Hepatocyte (in vitro differentiated cells): ENCODE data around the gene MACROD2.

Experiments
- EZH2 ChIP-seq: fragments of 200-600 bp; sonication (generic); IDR thresholded peaks from 2 replicates; pipeline ENCODE4 v1.6.1; 2016; ENCODE audit warnings: antibody characterized with exemption, mild to moderate bottlenecking, borderline replicate concordance
- EZH2phosphoT487 ChIP-seq: fragments of 200-600 bp; sonication (generic); IDR thresholded peaks from one replicate; pipeline ENCODE4 v1.6.1; 2018; ENCODE audit warnings: antibody characterized with exemption, mild to moderate bottlenecking, low read depth, moderate library complexity; ENCODE audit not compliant: unreplicated experiment, severe bottlenecking
- TF ChIP-seq, protein P1 (sequence below): fragments of 200-600 bp; sonication (generic); IDR thresholded peaks from 2 replicates; pipeline ENCODE4 v1.5.1; 2016; ENCODE audit warnings: antibody characterized with exemption, mild to moderate bottlenecking; ENCODE audit not compliant: poor library complexity

DNA sequence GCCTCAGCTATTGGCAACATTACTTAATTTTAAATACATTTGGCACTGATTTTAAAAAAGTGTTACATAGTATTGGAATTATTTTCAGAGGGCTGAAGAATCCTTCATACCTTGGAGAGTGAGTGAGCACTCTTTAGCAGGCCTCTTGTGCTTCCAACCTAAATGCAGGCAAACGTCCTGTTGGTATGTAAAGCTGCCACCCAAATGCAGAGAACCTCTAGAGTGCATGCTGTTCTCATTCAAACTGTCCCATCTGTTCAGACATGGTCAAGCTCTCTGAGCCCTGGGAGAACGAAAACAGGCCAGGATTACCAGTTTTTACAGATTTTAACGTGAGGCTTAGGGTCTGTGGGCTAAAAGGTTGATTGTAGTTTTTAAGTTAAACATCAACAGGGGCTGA is 720.1 kb downstream of the MACROD2 start:
- TF ChIP-seq, protein P1, sequence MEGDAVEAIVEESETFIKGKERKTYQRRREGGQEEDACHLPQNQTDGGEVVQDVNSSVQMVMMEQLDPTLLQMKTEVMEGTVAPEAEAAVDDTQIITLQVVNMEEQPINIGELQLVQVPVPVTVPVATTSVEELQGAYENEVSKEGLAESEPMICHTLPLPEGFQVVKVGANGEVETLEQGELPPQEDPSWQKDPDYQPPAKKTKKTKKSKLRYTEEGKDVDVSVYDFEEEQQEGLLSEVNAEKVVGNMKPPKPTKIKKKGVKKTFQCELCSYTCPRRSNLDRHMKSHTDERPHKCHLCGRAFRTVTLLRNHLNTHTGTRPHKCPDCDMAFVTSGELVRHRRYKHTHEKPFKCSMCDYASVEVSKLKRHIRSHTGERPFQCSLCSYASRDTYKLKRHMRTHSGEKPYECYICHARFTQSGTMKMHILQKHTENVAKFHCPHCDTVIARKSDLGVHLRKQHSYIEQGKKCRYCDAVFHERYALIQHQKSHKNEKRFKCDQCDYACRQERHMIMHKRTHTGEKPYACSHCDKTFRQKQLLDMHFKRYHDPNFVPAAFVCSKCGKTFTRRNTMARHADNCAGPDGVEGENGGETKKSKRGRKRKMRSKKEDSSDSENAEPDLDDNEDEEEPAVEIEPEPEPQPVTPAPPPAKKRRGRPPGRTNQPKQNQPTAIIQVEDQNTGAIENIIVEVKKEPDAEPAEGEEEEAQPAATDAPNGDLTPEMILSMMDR = no peak
- TF ChIP-seq EZH2phosphoT487 (no peak), EZH2 (no peak)
